ENCODE measurements around the gene PGGT1B.

DNA sequence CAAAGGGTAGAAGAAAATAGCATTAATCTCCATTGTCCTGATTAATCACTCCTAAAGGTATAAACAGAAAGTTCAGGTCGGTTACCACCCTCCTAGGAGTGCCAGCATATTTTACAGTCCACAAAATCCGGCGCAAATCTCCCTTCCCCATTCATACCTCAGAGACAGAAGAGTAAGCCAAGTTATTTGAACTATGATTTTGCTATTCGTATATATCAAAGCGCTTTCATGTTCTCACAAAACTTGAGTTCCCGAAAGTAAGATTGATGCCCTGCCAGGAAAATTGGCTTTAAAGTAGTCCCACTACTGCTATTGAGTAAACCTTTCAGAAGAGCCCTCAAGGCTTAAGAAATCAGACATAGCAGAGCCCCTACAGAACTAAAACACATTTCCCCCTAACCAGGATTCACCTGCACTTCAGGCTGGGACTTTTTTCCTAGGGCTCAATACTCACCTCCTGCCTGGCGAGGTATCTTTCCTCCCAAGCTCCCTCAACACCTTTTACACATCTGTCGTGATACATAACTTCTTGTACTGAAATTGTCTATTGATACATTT, 71.1 kb downstream of the PGGT1B start:
- TF ChIP-seq, protein P1, sequence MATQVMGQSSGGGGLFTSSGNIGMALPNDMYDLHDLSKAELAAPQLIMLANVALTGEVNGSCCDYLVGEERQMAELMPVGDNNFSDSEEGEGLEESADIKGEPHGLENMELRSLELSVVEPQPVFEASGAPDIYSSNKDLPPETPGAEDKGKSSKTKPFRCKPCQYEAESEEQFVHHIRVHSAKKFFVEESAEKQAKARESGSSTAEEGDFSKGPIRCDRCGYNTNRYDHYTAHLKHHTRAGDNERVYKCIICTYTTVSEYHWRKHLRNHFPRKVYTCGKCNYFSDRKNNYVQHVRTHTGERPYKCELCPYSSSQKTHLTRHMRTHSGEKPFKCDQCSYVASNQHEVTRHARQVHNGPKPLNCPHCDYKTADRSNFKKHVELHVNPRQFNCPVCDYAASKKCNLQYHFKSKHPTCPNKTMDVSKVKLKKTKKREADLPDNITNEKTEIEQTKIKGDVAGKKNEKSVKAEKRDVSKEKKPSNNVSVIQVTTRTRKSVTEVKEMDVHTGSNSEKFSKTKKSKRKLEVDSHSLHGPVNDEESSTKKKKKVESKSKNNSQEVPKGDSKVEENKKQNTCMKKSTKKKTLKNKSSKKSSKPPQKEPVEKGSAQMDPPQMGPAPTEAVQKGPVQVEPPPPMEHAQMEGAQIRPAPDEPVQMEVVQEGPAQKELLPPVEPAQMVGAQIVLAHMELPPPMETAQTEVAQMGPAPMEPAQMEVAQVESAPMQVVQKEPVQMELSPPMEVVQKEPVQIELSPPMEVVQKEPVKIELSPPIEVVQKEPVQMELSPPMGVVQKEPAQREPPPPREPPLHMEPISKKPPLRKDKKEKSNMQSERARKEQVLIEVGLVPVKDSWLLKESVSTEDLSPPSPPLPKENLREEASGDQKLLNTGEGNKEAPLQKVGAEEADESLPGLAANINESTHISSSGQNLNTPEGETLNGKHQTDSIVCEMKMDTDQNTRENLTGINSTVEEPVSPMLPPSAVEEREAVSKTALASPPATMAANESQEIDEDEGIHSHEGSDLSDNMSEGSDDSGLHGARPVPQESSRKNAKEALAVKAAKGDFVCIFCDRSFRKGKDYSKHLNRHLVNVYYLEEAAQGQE (IDR thresholded peaks at IDR 0.05; ENCODE audit: low read depth, low read length), result no peak
- TF ChIP-seq, protein P2, sequence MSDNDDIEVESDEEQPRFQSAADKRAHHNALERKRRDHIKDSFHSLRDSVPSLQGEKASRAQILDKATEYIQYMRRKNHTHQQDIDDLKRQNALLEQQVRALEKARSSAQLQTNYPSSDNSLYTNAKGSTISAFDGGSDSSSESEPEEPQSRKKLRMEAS (IDR thresholded peaks at IDR 0.05; ENCODE audit: low read depth), result no peak
- TF ChIP-seq EZH2phosphoT487 (IDR thresholded peaks at IDR 0.05; ENCODE audit: borderline replicate concordance, low read depth) (no peak), RFX5 (IDR thresholded peaks at IDR 0.05; ENCODE audit: low read length) (no peak), POLR2AphosphoS5 (IDR thresholded peaks at IDR 0.05; ENCODE audit: low read depth, low read length) (no peak), MXI1 (IDR thresholded peaks at IDR 0.05; ENCODE audit: low read depth, low read length) (no peak), TAF1 (IDR thresholded peaks at IDR 0.05; ENCODE audit: borderline replicate concordance, low read depth, low read length) (no peak), RCOR1 (IDR thresholded peaks at IDR 0.05; ENCODE audit: low read length) (no peak)
- TF ChIP-seq, protein P3, sequence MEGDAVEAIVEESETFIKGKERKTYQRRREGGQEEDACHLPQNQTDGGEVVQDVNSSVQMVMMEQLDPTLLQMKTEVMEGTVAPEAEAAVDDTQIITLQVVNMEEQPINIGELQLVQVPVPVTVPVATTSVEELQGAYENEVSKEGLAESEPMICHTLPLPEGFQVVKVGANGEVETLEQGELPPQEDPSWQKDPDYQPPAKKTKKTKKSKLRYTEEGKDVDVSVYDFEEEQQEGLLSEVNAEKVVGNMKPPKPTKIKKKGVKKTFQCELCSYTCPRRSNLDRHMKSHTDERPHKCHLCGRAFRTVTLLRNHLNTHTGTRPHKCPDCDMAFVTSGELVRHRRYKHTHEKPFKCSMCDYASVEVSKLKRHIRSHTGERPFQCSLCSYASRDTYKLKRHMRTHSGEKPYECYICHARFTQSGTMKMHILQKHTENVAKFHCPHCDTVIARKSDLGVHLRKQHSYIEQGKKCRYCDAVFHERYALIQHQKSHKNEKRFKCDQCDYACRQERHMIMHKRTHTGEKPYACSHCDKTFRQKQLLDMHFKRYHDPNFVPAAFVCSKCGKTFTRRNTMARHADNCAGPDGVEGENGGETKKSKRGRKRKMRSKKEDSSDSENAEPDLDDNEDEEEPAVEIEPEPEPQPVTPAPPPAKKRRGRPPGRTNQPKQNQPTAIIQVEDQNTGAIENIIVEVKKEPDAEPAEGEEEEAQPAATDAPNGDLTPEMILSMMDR (IDR thresholded peaks at IDR 0.05), result no peak
- TF ChIP-seq, protein P4, sequence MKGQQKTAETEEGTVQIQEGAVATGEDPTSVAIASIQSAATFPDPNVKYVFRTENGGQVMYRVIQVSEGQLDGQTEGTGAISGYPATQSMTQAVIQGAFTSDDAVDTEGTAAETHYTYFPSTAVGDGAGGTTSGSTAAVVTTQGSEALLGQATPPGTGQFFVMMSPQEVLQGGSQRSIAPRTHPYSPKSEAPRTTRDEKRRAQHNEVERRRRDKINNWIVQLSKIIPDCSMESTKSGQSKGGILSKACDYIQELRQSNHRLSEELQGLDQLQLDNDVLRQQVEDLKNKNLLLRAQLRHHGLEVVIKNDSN (IDR thresholded peaks at IDR 0.05; ENCODE audit: borderline replicate concordance, low read depth), result no peak
